Measurements from ENCODE around the gene NAALADL2.

- no peak for TF ChIP-seq CTCF (IDR thresholded peaks at IDR 0.05; ENCODE audit: low read length)
- no peak for TF ChIP-seq EZH2 (IDR thresholded peaks at IDR 0.05; ENCODE audit: borderline replicate concordance, low read length)
These were observed 270.4 kb downstream of the NAALADL2 start for GRCh38 chr3:175129571-175129970.

Data from OCI-LY1 (cell line).